Astrocyte of the cerebellum (primary cell): ENCODE results near the gene AP1S2.

Experiments
- DNase-seq: peaks from one replicate; pipeline ENCODE4 v3.0.0-alpha.2; 2011; ENCODE audit warnings: low read depth
- H3K4me3 ChIP-seq: 2 replicates; pipeline ENCODE4 v1.5.1; 2011; ENCODE audit warnings: mild to moderate bottlenecking, low read depth, low read length, moderate library complexity
- in situ Hi-C: cut with HindIII; loops from 2 replicates; pipeline ENCODE4 v1.10.0; 2017; ENCODE audit warnings: low sequenced_read_pairs
- TF ChIP-seq, protein P1 (sequence below): IDR thresholded peaks from 2 replicates; pipeline ENCODE4 v1.5.1; 2012; ENCODE audit warnings: low read length, low read depth, moderate library complexity, mild to moderate bottlenecking; ENCODE audit errors: missing control alignments

Gene AP1S2

DNA sequence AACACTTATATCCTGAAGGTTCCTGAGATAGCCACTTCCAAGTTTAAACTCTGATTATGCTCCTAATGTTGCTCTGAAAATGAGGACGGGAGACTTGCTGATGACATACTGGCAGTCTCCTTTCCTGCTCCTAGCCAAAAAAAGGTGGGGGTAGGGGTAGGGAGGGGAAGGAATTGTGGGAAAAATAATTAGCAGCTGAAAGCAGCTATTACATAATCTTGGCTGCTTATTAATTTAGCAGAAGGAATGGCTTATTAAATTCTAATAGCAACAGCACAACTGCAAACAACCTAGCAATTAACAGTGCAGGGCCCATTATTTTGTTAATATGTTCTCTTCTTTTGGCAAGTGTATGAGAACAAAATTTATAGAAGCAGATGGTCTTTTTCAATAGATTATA, 2.0 kb upstream of the AP1S2 start:
- TF ChIP-seq, protein P1, sequence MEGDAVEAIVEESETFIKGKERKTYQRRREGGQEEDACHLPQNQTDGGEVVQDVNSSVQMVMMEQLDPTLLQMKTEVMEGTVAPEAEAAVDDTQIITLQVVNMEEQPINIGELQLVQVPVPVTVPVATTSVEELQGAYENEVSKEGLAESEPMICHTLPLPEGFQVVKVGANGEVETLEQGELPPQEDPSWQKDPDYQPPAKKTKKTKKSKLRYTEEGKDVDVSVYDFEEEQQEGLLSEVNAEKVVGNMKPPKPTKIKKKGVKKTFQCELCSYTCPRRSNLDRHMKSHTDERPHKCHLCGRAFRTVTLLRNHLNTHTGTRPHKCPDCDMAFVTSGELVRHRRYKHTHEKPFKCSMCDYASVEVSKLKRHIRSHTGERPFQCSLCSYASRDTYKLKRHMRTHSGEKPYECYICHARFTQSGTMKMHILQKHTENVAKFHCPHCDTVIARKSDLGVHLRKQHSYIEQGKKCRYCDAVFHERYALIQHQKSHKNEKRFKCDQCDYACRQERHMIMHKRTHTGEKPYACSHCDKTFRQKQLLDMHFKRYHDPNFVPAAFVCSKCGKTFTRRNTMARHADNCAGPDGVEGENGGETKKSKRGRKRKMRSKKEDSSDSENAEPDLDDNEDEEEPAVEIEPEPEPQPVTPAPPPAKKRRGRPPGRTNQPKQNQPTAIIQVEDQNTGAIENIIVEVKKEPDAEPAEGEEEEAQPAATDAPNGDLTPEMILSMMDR: no peak
- DNase-seq: no peak
- in situ Hi-C loops: no loop called here
- no peak overlapping the region for H3K4me3 ChIP-seq

GRCh38 chrX:15856222-15856587, 1.6 kb upstream of the AP1S2 start:
- DNase-seq: no peak
- TF ChIP-seq, protein P1: no peak
- H3K4me3 ChIP-seq: no peak overlapping the region
- in situ Hi-C loops: no loop called here

- TF ChIP-seq, protein P1: no peak
- H3K4me3 ChIP-seq: peak overlapping the region; percentile 69
- no peak for DNase-seq
- in situ Hi-C loops: no loop called here
These were observed 1.1 kb upstream of the AP1S2 start for GRCh38 chrX:15855568-15856221.

GRCh38 chrX:15854080-15854655, 445 bp downstream of the AP1S2 start:
- in situ Hi-C loops: no loop called here
- DNase-seq: no peak
- peak overlapping the region; percentile 69 for H3K4me3 ChIP-seq
- TF ChIP-seq, protein P1: peak; percentile 3

DNA sequence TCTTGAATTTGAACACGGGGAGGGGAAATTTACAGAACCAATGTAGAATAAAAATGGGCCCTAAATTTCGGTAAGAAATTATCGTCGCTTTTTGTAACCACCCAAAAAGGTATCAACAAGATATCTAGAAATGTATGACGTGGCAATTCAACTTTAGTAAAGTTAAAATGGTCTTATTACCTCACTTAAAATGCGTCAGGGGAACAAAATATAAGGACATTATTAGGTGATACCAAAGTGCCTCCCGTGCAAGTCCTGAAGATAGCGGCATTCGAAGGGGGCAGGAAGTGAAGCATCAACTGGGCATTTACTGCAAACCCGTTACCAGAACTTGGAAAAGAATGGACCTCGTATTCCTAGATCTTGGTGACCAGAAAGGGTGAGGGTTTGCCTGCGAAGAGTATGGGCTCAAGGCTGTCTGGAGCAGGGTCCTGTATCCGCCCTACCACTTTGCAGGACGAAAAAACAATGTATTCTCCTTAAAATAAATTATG, 980 bp downstream of the AP1S2 start:
- DNase-seq: no peak
- peak overlapping the region; percentile 69 for H3K4me3 ChIP-seq
- TF ChIP-seq, protein P1: no peak
- in situ Hi-C loops: no loop called here

GRCh38 chrX:15849555-15849954, 5.1 kb downstream of the AP1S2 start:
- no peak overlapping the region for H3K4me3 ChIP-seq
- no peak for DNase-seq
- TF ChIP-seq, protein P1: peak; percentile 50
- in situ Hi-C loops: no loop called here
